Measurements from ENCODE around the gene ELMOD3. TPM values are rescaled to one million over a fixed set of nuclear protein-coding genes. Genes with fewer than 3 reads are reported as not detected.
A peak's percentile ranks its signal among the peaks of the same experiment; 100 is the strongest.
"Not testable (repeated sequence)": the region's sequence is repeated elsewhere in the genome, so short reads cannot be mapped to it uniquely, and the experiment has no call there.

Gene ELMOD3
- total RNA-seq, 1 donor from 2014 or later = 22.2 TPM

DNA sequence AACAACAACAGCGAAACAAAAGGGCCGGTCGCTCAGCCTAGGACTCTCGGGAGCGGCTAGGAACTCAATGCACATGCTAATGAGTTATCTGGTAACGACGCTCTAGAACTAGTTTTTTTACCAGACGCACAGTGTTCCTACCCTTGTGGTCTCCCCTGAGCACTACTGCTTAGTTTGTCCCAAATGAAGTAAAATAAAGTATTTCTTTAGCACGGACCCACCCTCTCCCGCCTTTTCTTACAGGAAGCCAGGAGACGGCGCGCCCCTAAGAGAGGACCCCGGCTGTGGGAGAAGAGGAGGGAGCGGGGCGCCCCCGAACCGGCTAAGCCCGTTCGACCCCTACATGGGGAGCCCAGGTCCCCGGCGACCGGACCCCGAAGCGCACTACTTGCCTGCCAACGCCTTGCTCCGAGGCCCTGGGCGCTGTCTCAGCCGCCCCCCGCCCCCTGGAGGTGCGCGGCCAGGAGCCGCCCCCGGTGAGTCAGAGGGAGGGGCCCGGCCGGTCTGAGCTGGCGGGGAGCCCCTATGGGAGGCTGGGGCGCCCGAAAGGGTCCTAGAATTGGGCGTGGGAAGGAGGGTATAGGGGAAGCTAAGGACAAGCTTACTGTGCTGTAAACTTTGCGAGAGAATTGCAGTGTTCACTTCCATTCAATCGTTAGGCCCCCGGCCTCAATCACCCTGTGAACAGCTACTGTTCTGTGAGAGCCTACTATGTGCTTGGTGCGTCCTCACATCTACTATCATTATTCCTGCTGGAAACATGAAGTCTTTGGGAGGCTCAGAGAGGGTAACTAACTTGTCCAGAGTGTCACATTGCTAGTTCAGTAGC is 59.2 kb downstream of the ELMOD3 start:
- DNase-seq (ENCODE audit: extremely low spot score, unreplicated experiment) = no peak
- Mint-ChIP-seq H3K36me3 (no peaks in the 10 kb centered on the region), H3K4me3 (peak overlapping the region; percentile 94), H3K27ac (peak overlapping the region; percentile 95), H3K4me1 (ENCODE audit: unreplicated experiment) (peaks cover 22% of the 10 kb centered on the region), H3K9me3 (no peaks in the 10 kb centered on the region), H3K27me3 (peaks cover 6% of the 10 kb centered on the region)
- TF ChIP-seq, protein P1, sequence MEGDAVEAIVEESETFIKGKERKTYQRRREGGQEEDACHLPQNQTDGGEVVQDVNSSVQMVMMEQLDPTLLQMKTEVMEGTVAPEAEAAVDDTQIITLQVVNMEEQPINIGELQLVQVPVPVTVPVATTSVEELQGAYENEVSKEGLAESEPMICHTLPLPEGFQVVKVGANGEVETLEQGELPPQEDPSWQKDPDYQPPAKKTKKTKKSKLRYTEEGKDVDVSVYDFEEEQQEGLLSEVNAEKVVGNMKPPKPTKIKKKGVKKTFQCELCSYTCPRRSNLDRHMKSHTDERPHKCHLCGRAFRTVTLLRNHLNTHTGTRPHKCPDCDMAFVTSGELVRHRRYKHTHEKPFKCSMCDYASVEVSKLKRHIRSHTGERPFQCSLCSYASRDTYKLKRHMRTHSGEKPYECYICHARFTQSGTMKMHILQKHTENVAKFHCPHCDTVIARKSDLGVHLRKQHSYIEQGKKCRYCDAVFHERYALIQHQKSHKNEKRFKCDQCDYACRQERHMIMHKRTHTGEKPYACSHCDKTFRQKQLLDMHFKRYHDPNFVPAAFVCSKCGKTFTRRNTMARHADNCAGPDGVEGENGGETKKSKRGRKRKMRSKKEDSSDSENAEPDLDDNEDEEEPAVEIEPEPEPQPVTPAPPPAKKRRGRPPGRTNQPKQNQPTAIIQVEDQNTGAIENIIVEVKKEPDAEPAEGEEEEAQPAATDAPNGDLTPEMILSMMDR (conservative IDR thresholded peaks at IDR 0.05) = peak; percentile 47

GRCh38 chr2:85414421-85414759 is 59.8 kb downstream of the ELMOD3 start:
- H3K36me3 Mint-ChIP-seq; DNase-seq (ENCODE audit: extremely low spot score, unreplicated experiment); H3K27me3 Mint-ChIP-seq; H3K9me3 Mint-ChIP-seq: not testable (repeated sequence)
- Mint-ChIP-seq H3K4me1 (ENCODE audit: unreplicated experiment) (peaks cover 26% of the 10 kb centered on the region), H3K27ac (peak overlapping the region; percentile 95), H3K4me3 (peak overlapping the region; percentile 47)

DNA sequence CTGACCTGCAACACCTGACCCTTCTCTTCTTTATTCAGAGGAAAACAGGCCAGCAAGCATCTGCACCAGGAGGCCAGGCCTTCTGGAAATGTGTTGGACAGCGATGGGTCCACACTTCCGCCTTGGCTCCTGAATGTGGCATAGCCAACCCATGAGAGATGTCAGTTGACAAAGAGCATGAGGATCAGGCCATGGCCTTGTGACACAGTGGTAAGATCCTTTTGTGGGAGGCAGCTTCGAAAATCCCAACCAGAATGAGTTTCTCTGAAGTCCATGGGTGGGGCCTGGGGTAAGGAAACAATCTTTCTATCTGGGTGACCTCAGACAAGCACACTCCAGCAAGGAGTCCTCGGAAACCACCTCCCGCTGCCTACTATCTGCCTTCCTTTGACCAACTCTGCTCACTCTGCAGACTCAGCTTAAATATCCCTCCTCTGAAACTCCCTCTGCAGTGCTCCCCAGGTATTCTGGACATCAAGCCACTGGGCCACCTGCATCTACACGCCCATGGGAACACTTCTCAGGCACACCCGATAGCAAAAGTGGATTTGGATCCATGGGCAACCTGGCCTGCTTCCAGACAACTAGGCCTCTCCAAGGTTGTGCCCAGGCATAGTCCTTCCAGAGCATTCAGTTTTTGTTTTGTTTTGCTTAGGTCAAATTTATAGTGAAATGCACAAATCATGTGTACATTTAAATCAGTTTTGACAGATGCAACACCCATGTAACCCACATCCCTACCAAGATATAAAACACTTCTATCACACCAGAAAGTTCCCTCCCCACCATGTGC is 60.4 kb downstream of the ELMOD3 start:
- DNase-seq (ENCODE audit: extremely low spot score, unreplicated experiment) = no peak
- H3K4me3 Mint-ChIP-seq = peak overlapping the region; percentile 71
- no peaks in the 10 kb centered on the region for H3K9me3 Mint-ChIP-seq
- peaks cover 27% of the 10 kb centered on the region for H3K4me1 Mint-ChIP-seq (ENCODE audit: unreplicated experiment)
- TF ChIP-seq, protein P1 (conservative IDR thresholded peaks at IDR 0.05) = no peak
- H3K27me3 Mint-ChIP-seq = peaks cover 6% of the 10 kb centered on the region
- H3K27ac Mint-ChIP-seq = peak overlapping the region; percentile 30
- no peaks in the 10 kb centered on the region for H3K36me3 Mint-ChIP-seq

GRCh38 chr2:85415980-85416650 is 61.5 kb downstream of the ELMOD3 start:
- H3K4me3 Mint-ChIP-seq = no peak overlapping the region
- H3K4me1 Mint-ChIP-seq (ENCODE audit: unreplicated experiment) = peaks cover 31% of the 10 kb centered on the region
- peak overlapping the region; percentile 30 for H3K27ac Mint-ChIP-seq
- H3K27me3 Mint-ChIP-seq = peaks cover 6% of the 10 kb centered on the region
- no peak for DNase-seq (ENCODE audit: extremely low spot score, unreplicated experiment)
- TF ChIP-seq, protein P1 (conservative IDR thresholded peaks at IDR 0.05) = no peak
- no peaks in the 10 kb centered on the region for H3K36me3 Mint-ChIP-seq
- no peaks in the 10 kb centered on the region for H3K9me3 Mint-ChIP-seq

DNA sequence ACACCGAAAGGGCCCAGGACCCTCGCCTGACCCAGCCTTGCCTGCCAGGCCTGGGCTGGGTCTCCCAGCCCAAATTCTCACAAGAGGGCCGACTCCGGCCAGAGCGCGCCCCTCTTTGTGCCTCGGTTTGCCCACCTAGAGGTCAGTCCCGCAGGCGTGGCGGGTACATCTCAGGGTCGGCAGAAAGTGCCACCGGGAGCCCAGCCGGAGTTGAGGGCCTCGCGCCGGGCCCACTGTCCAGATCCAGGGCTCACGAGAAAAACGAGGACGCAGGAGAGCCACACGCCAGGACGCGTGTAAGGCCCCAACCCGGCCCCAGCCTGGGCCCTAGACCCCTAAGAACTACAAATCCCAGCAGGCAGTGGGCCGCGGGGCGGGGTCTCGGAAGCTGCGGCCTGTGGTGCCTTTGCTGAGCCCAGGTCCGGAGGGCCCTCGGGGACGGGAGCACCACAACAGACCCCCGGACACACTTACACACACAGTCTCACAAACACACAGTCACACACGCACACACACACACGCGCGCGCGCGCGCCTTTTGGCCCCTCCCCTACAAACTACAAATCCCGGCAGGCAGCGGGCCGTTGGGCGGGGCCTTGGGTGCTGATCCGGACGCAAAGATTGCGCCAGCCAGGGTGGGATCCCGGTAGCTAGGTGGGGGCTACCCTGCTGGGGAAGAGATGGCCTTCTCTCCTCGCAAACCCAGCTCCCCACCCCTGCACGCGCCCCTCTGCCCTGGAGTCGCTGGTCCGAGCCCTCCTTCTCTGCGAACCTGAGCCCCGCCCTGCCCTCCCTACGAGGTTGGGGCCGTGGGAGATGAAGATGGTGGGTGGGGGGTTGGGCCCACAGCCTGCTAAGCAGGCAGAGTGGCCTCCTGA is 63.8 kb downstream of the ELMOD3 start, which contains the start of gene SH2D6:
Gene SH2D6 (plus strand): TSS at position 583 of the 877 bp plus-strand sequence. CDS start 10,752 bp downstream, outside the sequence.
- H3K4me1 Mint-ChIP-seq (ENCODE audit: unreplicated experiment) = peaks cover 31% of the 10 kb centered on the region
- H3K27ac Mint-ChIP-seq = peak within 1 kb of the TSS; percentile 88
- TF ChIP-seq, protein P1 (conservative IDR thresholded peaks at IDR 0.05) = no peak
- DNase-seq (ENCODE audit: extremely low spot score, unreplicated experiment) = peak; percentile 87
- no peaks in the 10 kb centered on the region for H3K36me3 Mint-ChIP-seq
- peaks cover 3% of the 10 kb centered on the region for H3K27me3 Mint-ChIP-seq
- peak within 1 kb of the TSS; percentile 95 for H3K4me3 Mint-ChIP-seq
- H3K9me3 Mint-ChIP-seq = no peaks in the 10 kb centered on the region

Measured in type B pancreatic cell (in vitro differentiated cells).